Measurements from ENCODE around the gene ZBTB22.

- no peak for TF ChIP-seq POLR2A (IDR thresholded peaks at IDR 0.05)
- TF ChIP-seq CTCF (IDR thresholded peaks at IDR 0.05 in 8 of 11, conservative IDR thresholded peaks at IDR 0.05 in 3 of 11): no peak
Observed at GRCh38 chr6:33319939-33320314, 2.4 kb upstream of the ZBTB22 start.
